ENCODE data around the gene VPS35. TPM values are rescaled to one million over a fixed set of nuclear protein-coding genes. Genes with fewer than 3 reads are reported as not detected.
A peak's percentile ranks its signal among the peaks of the same experiment; 100 is the strongest.

The VPS35 gene
- total RNA-seq, result 63.3 TPM

DNA sequence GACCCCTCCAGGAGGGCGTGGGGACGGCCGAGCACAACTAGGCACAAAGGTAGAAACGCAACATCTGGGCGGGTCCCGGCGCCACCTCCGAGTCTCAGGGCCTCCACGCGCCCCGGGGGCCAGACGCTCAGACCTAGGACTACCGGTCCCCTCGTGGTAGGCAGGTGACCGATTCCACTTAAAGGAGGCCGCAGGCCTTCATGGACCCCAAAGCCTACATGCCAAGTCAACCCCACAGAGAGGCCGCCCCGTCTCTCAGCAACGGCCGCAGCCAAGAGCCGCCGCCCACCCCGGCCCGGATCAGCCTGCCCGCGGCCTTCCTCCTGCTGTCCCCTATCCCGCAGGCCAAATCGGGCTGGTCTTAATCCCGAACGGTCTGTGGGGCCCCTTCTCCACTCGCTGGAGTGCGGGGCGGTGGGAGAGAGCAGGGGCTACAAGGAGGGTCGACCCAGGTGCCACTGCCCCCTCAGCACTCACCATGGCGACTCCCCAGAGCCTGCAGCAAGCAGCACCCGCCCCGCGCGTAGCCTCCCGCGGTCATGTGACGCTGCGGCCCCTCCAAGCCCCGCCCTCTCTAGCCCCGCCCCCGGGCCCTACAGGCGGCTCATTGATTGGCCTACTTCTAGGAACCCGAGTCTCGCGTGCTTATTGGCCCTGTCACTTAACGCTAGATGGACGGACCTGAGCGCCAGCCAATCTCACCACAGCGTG lies at the start of gene VPS35:
VPS35 (minus strand) TSS at position 525 of the 711 bp plus-strand sequence; CDS start at position 480, 45 bp downstream.
- peaks cover 59% of the 10 kb centered on the region for H3K4me1 ChIP-seq
- no peaks in the 10 kb centered on the region for H3K9me3 ChIP-seq
- H3K36me3 ChIP-seq, result no peaks in the 10 kb centered on the region
- DNase-seq (ENCODE audit: extremely low spot score in 2 of 2), result peak; percentile 100
- H3K27ac ChIP-seq, result peak within 1 kb of the TSS; percentile 96
- intact Hi-C loops (cut with DNase I), result loop anchor here (5.0 kb wide), 1 partner anchor 143 kb away; the partner anchor contains the start of gene C16orf87
- H3K27me3 ChIP-seq, result no peaks in the 10 kb centered on the region
- peak; percentile 84 to 95 for TF ChIP-seq POLR2AphosphoS5 (IDR thresholded peaks at IDR 0.05; ENCODE audit: insufficient read depth in 1 of 2, low read depth in 1 of 2)
- TF ChIP-seq POLR2A (IDR thresholded peaks at IDR 0.05), result peak in 1 of 2 donors; percentile 73
- TF ChIP-seq, protein P1, sequence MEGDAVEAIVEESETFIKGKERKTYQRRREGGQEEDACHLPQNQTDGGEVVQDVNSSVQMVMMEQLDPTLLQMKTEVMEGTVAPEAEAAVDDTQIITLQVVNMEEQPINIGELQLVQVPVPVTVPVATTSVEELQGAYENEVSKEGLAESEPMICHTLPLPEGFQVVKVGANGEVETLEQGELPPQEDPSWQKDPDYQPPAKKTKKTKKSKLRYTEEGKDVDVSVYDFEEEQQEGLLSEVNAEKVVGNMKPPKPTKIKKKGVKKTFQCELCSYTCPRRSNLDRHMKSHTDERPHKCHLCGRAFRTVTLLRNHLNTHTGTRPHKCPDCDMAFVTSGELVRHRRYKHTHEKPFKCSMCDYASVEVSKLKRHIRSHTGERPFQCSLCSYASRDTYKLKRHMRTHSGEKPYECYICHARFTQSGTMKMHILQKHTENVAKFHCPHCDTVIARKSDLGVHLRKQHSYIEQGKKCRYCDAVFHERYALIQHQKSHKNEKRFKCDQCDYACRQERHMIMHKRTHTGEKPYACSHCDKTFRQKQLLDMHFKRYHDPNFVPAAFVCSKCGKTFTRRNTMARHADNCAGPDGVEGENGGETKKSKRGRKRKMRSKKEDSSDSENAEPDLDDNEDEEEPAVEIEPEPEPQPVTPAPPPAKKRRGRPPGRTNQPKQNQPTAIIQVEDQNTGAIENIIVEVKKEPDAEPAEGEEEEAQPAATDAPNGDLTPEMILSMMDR (IDR thresholded peaks at IDR 0.05), result no peak
- peak within 1 kb of the TSS; percentile 87 to 99 for H3K4me3 ChIP-seq

DNA sequence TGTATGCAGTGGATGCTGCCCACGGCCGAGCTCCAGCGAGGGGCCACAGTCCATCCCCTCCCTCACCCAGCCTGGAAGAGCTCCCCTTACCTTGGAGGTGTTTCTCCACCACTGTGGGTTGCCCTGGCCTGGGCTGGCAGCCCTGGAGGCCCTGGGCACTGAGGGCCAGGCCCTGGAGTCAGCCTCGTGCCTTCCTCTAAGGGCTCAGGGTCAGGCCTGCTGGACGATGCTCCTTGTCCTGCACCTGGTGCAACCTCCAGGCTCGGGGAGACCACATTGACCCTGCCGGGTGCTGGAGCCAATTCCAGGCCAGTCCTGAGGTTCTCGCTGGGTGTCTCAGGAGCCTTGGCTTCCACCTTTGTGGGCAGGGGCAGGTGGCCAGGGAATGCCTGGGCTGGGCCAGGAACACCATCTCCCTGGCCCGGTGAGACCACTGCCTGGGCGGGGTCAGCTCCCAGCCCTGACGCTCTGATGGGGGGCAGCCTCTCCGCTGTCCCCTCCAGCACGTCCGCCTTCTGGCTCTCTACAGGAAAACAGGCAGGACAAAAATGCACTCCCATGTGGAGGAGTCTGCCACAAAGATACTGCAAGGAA lies 48.7 kb upstream of the VPS35 start:
- Histone ChIP-seq H3K4me1 (no peaks in the 10 kb centered on the region), H3K4me3 (no peak overlapping the region), H3K27ac (no peak overlapping the region), H3K27me3 (no peaks in the 10 kb centered on the region), H3K9me3 (no peaks in the 10 kb centered on the region), H3K36me3 (no peaks in the 10 kb centered on the region)
- TF ChIP-seq POLR2A (IDR thresholded peaks at IDR 0.05), result no peak
- TF ChIP-seq, protein P1 (IDR thresholded peaks at IDR 0.05), result no peak
- TF ChIP-seq POLR2AphosphoS5 (IDR thresholded peaks at IDR 0.05; ENCODE audit: insufficient read depth in 1 of 2, low read depth in 1 of 2), result no peak
- intact Hi-C loops (cut with DNase I), result no loop called here
- no peak for DNase-seq (ENCODE audit: extremely low spot score in 2 of 2)

- Histone ChIP-seq H3K9me3 (no peaks in the 10 kb centered on the region), H3K4me1 (no peaks in the 10 kb centered on the region), H3K27me3 (no peaks in the 10 kb centered on the region), H3K4me3 (no peak overlapping the region), H3K36me3 (no peaks in the 10 kb centered on the region), H3K27ac (no peak overlapping the region)
- TF ChIP-seq, protein P1 (IDR thresholded peaks at IDR 0.05), result no peak
- TF ChIP-seq POLR2AphosphoS5 (IDR thresholded peaks at IDR 0.05; ENCODE audit: insufficient read depth in 1 of 2, low read depth in 1 of 2), result no peak
- TF ChIP-seq POLR2A (IDR thresholded peaks at IDR 0.05), result no peak
- intact Hi-C loops (cut with DNase I), result no loop called here
- DNase-seq (ENCODE audit: extremely low spot score in 2 of 2), result no peak
These were observed 47.7 kb upstream of the VPS35 start for GRCh38 chr16:46736695-46737094.

GRCh38 chr16:46733319-46733830 lies 44.4 kb upstream of the VPS35 start:
- DNase-seq (ENCODE audit: extremely low spot score in 2 of 2), result no peak
- Histone ChIP-seq H3K36me3 (no peaks in the 10 kb centered on the region), H3K27me3 (no peaks in the 10 kb centered on the region), H3K4me3 (no peak overlapping the region), H3K9me3 (no peaks in the 10 kb centered on the region), H3K4me1 (no peaks in the 10 kb centered on the region), H3K27ac (no peak overlapping the region)
- intact Hi-C loops (cut with DNase I), result no loop called here
- no peak for TF ChIP-seq POLR2A (IDR thresholded peaks at IDR 0.05)
- TF ChIP-seq, protein P1 (IDR thresholded peaks at IDR 0.05), result no peak
- no peak for TF ChIP-seq POLR2AphosphoS5 (IDR thresholded peaks at IDR 0.05; ENCODE audit: insufficient read depth in 1 of 2, low read depth in 1 of 2)

DNA sequence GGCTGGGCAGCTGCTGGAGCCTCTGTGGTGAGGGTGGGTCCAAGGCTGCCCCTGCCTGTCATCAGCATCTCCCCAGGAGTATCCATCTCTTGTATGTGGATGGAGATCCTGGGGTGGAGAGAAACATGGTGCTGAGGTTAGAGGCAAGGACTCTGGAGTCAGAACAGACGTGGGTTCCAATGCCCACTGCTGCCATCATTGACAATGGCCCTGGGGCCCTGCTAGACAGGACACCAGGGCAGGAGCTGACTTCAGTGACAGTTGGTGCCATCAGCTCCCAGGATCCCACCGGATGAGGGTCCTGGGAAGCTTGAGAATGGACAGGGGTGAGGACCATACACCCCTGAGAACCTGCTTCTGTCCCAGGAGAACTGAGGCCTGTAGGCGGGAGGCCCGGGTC lies 43.6 kb upstream of the VPS35 start:
- Histone ChIP-seq H3K9me3 (no peaks in the 10 kb centered on the region), H3K36me3 (no peaks in the 10 kb centered on the region), H3K27ac (no peak overlapping the region), H3K4me1 (no peaks in the 10 kb centered on the region), H3K4me3 (no peak overlapping the region), H3K27me3 (no peaks in the 10 kb centered on the region)
- no peak for DNase-seq (ENCODE audit: extremely low spot score in 2 of 2)
- intact Hi-C loops (cut with DNase I), result no loop called here
- no peak for TF ChIP-seq POLR2AphosphoS5 (IDR thresholded peaks at IDR 0.05; ENCODE audit: insufficient read depth in 1 of 2, low read depth in 1 of 2)

Data from vagina (tissue), 2 donors.